DMS 273 treated with DMSO at 0.1 percent for 48 hours (cell line): ENCODE measurements around the gene SV2C.
A peak's percentile ranks its signal among the peaks of the same experiment; 100 is the strongest.
"Not testable (repeated sequence)": the region's sequence is repeated elsewhere in the genome, so short reads cannot be mapped to it uniquely, and the experiment has no call there.

Experiments
- DNase-seq: peaks from one replicate; lab custom pipeline; 2025; lab: John Stamatoyannopoulos, UW

The SV2C gene

DNA sequence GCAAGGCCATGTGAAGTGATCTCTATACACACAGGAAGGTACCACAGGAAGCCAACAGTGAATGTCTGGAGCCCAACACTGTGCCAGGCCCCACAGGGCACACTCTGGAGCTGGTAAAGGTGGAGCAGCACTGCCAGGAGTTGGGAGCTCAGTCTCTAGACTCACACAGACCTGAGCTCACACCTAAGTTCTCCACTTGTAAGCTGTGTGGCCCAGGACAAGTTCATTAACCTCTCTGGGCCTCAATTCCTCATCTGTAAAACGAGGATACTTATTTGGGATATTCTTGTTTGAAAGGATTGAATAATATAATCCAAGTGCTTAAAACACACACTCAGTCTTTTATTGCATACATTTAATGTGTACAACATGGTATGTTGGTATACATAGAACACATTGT is 259.3 kb downstream of the SV2C start:
- DNase-seq = no peak

DNA sequence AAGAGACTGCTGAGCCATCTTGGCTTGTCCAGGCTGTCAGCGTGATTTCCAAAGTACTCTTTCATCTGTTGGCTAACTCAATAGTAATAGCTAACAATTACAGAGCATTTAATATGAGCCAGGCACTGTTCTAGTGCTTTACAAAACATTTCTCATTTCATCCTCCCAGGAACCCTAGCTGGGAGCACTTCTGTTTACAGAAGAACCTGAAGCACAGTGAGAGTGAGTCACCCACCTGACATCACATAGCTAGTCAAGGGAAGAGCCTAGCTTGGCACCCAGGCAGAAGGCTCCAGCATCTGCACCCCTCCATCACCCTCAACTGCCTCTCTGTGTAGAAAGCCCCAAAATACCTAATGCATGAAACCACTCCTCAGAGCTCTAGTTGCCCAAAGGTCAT is 262.4 kb downstream of the SV2C start:
- DNase-seq = no peak

DNA sequence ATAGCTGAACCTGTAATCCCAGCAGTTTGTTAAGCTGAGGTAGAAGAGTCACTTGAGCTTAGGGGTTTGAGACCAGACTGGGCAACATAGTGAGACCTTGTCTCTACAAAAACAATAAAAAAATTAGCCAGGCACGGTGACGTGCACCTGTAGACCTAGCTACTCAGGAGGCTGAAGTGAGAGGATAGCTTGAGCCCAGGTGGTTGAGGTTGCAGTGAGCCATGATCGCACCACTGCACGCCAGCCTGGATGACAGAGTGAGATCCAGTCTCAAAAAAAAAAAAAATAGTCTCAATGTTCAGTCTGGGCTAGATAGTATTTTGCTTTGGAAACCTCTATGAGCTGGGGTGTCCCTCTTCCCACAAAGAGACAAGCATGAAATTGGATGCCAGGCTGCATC is 268.0 kb downstream of the SV2C start:
- DNase-seq = no peak

DNA sequence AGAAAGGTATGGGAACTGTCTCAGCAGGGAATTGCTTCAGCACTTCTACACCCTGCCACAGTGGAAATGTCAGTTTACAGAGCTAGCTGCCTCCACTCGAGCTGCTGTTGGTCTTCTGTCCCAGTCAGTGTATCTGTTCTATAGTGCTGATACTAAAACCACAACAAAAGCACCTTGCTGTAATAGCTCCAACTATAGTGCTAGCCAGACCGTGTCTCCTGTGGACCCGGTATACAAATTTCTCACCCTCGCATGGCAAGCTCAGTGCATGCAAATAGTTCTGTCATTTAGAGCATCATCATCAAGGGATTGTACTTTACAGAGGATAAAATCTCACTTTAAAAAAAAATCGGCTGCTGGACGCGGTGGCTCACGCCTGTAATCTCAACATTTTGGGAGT is 268.4 kb downstream of the SV2C start:
- no peak for DNase-seq

DNA sequence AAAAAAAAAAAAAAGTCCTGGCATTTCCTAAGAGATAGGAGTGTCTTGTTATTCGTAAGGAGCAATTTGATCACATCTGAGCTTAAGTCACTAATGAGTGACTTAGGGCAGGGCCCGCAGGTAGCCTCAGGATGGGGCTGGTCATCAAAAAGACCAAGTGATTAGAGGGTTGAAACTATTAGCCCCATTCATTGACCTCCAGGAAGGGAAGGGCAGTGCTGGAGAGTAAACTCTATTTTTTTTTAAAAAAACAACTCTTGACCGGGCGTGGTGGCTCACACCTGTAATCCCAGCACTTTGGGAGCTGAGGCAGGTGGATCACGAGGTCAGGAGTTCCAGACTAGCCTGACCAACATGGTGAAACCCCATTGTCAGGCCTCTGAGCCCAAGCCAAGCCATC is 273.7 kb downstream of the SV2C start:
- DNase-seq = no peak

DNA sequence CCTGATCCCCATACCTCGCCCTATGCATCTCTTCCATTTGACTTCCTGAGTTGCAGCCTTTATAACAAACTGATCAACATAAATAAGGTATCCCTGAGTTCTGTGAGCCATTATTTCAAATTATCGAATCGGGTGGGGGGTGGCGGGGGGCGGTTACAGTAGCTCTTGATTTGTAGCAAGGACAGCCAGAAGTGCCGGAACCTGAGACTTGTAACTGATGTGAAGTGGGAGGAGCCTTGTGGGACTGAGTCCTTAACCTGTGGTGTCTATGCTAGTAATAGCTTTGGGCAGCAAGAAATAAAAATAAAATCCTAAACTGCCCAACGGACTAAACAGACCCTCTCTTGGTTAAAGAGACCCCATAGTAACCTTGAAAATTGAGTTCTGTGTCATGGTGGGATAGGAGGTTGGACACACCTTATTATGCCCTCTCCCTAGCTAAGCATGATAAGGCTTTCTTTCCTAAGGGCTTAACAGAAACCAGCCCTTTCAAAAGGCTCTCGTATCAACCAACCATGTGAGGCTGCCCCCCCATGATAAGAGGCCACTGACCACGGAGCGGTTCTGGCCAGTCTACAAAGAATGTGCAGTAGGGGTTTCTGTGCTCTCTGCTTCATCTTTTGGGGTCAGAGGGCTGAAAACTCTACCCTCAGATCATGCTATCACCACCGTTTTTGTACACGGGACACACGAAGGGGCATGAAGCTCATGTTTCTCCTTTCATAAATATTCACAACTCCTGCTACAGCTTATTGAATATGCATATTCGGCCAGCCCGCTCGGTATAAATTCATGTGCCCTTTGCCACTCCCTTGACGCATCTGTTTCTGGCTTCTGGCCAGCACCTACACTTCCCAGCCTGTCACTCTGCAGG is 280.4 kb downstream of the SV2C start:
- peak; percentile 52 for DNase-seq

DNA sequence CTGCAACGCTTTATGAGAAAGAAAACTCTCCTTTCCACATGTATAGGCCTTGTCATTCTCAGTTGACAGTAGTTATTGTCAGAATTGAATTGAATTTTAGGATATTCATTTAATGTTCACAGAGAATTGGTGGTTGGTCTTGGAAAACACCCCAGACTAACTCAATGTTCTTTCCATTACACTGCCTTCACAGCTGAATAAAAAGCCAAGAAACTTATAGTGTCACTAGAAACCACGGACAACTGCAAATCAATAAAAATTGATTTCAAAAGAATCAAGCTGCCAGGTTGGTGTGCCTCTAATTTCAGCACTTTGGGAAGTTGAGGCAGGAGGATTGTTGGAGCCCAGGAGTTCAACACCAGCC is 281.0 kb downstream of the SV2C start:
- no peak for DNase-seq

DNA sequence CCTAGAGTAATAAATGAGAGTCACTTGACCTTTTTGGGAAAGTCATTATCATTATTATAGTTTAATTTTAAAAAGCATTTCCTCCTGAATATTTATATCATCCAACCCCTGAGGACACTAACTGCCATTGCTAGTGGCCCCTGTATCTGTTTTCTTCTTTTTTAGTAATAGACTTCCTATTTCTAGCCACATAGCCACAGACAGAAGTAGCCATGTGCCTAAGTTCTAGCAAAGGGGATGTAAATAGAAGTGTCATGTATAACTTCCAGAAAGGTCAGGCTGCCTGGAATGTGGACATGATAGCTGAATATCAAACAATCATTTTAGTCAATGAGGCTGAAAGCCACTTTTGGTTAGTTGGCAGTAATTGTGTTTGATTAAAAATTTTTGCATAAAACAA is 282.4 kb downstream of the SV2C start:
- no peak for DNase-seq

DNA sequence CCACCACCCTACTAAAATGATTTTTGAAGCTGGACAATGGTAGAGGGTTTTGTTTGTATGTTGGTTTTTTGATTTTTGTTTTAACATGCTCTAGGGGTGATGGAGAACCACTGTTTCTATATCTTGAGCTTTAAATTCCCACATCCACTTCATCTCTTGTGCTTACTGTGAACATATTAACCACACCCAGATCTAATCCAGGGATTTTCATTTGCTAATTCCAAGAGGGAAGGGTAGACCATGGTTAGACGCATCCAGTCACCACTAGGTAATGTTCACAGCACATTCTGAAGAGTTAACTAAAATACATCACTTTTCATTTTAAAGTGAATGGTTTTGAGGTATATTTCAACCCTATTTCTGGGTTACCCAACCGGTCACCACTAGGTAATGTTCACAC is 283.4 kb downstream of the SV2C start:
- no peak for DNase-seq

DNA sequence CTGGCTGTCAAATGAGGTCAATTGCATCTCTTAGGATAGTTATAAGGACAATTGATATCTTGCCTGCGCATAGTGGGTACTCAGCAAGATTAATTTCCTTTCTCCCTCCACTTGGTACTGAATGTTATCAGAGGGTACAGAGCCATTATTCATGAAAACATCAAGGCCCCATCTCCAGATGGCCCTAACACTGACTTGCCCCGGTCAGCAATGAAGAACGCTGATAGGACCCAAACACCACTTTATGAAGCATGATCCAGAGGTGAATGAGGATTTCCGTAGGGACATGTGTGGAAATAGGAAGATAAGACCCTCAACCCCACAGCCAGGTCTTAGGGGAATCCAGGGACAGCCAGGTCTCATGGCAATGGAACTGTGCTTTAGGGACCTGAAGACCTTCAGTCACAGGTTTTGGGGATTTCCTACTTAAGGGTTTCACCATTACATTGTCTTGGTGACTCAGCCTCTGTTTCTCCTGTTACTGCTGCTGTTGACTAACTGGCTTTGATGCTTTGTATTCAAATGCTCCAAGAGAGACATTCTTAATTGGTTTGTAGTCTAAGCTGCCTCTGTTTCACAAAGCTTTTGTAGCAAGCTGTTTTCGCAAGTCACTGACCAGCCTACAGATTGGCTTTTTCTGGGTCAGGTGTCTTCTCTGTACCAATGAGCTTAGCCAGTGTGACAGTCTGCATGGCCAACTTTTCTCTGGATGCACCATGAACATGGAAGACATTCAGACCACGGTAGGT is 284.6 kb downstream of the SV2C start:
- no peak for DNase-seq

DNA sequence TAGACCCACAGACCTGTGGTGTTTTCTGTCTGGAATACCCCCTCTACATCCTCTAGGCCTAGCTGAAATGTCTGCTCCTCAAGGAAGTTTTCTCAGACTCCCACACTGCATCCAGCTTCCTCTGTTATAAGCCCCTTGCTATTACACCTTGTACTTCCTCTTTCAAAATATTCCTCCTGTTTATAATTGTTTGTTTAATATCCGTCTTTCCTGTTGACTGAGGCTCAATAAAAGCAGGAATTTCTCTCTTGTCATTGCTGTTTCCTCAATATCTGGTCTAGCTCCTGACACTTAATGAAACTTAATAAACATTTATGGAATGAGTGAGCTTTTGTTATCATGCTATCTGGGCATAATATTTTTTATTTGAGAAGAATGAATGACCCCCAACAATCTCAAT is 285.8 kb downstream of the SV2C start:
- DNase-seq = no peak

DNA sequence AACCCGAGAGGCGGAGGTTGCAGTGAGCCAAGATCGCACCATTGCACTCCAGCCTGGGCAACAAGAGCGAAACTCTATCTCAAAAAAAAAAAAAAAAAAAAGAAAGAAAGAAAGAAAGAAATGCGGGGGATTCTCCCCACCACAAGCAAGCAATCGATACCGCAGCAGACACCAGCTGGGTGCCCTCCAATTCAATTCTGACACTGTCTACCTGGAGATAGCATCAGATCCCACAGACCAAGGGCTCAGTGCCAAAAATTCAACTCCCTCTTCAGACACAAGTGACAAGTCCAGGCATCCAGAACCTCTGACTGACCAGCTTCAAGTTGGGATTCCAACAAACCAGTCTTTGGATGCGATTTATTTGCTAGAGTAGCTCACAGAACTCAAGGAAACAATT is 286.5 kb downstream of the SV2C start:
- DNase-seq = not testable (repeated sequence)

DNA sequence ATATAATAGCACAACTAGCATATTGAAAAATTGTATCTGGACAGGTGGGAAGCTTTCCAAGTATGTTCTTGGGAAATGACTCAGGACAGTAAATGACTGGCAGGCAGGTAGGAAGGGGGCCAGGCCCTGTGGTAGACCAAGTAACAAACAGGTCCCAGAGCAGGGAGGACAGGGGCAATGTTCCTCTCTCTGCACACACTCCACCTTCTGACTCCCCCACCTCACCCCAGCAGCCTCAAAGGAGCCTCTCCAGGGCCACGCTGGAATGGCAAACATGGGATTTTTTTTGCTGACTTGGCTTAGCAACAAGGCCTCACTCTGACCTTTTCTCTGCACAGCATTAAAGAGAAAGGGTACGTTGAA is 288.8 kb downstream of the SV2C start:
- no peak for DNase-seq

DNA sequence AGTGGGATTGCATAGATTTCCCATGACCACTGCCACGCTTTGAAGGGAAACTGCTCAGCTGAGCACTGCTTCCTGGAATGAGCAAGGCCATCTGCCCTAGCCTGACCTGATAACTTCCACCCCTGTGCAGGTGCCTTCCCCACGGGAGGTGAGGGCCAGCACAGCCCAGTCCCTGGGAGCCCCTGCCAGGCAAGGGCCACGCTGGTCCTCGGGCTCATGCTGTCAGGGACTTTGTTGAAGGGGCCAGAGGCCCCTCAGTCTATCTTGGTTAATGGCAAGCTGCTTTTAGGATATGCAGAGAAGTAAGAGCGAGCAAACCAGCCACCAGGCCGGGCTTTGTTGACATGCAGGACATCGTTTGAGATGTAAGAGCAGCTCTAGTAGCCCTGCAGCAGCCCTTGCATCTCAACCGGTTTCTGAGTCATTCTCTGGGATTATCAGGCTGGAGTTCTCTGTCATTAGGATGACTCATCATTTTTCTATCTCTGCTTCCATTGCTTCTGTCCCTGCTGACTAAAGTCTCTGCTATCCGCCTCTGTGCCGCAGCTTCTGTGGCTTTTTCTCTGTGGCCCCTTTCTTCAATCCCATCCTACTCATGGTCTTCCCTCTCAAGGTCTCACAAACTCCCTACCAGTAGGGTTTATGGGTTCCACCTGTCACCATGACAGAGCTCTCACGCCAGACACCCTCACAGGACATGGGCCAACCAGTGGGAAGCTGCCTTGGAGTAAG is 289.3 kb downstream of the SV2C start:
- DNase-seq = peak; percentile 2

DNA sequence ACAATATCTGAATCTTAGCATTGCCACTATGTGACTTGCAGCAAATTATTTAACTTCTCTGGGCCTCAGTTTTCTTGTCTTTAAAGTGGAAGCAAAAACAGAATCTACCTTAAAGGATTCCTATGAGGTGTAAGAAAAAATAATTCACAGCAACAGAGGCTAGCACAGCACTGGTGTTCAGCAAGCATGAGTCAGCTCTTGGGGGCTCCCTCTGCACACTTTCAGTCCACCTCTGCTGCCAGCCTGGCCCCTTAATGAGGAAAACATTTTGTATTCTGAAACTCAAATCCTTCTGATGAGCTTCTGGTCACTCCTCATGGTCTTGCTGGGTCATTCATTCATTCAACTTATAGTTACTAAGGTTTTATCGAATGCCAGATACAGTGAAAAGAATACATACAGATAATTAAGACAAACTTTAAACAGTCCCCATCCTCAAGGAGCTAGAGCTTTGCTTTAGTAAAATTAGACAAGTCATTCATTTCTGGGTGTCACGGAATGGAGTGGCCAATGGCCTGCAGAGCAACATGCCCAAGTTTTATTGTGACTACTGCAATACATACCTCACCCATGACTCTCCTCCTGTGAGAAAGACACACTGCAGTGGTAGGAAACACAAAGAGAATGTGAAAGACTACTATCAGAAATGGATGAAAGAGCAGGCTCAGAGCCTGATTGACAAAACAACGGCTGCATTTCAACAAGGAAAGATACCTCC is 293.1 kb downstream of the SV2C start:
- DNase-seq = no peak

DNA sequence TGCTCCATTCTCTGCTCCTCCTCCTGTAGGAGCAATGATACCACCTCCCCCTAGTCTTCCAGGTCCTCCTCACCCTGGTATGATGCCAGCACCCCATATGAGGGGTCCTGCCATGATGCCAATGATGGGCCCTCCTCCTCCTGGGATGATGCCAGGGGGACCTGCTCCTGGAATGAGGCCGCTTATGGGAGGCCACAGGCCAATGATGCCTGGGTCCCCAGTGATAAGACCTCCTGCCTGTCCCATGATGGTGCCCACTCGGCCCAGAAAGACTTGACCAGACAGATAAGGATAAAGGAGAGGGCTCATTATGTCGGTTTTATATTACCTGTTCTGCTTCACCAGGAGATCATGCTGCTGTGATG is 293.7 kb downstream of the SV2C start:
- no peak for DNase-seq

DNA sequence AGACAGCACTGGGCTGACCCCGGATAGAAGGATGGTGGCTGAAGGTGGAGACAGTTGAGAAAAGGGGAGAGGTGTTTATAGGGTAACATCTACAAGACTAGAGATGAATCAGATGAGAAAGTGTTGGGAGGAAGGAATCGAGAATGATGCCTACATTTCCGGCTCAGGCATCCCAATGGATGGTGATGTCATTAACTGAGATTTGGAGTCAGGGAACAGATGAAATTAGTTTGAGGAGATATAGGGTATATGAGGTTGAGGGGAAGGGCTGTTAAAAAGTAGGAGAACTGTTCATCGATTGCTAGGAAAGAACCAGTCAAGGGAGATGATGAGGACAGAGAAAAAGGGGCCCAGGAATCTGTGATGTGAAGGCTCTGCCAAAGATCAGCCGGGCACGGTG is 295.2 kb downstream of the SV2C start:
- DNase-seq = no peak

DNA sequence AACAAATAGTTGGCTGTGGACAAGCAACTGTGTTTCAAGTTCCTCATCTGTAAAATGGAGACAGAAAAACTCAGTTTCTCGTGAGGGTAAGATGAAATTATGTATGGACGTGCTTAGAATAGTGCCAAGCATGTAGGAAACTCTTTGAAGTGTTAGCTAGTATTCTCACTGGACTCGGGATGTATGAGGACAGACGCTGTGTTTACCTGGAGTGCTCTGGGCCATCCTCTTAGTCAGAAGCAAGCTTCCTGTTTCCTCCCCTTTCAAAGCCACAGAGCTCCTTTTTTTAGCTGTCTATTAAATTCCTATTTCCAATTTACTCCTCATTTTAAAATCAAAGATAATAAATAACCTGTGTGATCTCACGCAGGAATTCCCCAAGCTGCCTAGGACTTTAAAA is 296.1 kb downstream of the SV2C start:
- no peak for DNase-seq

DNA sequence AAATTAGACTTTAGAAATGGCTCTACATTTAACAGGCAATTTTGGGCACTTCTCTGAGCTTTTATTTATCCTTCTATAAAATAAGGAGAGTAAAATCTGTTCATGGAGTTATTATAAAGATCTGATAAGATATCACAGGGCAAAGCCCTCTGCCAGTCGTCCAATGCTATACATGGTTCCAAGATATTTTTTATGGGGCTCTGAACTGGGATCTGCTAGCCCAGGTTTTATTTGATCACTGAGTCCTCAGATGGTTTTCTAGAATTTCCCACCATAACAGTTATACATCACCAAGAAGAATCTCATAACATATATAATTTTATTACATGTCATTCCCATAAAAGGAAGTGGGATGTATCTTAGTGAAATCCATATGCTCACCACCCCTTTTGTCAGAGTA is 296.7 kb downstream of the SV2C start:
- DNase-seq = no peak

DNA sequence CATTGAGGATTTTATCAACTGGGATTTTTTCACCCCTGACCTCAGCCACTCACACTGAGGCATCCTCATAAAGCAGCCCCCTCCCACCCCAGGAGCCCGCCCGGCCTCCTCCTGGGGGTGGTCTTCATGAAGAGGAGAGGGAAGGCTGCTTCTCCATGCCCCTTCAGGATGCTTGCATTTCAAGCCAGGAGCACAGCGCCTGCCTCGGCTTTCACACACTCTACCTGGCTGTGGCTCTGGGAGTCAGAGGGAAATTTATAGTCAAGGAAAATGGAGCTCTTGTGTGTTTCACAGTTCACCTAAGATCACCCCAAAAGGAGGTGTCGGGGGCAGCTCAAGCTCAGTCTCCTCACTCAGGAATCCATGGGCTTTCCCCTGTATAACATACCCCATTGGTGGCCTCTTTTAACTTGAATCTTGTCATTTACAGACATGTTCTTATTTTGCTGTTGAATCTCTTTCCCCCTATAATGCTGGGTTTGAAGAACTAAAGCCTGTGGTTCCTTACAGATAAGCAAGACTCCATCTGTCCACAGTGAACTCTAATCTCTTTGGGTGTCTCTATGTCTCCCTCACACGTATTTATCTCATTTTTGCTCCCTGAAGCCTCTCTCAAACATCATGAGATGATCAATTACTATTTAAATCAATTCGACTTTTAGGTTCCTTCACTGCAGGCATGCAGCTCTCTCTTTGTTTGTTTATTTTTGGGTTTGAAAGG is 297.3 kb downstream of the SV2C start:
- DNase-seq = no peak

DNA sequence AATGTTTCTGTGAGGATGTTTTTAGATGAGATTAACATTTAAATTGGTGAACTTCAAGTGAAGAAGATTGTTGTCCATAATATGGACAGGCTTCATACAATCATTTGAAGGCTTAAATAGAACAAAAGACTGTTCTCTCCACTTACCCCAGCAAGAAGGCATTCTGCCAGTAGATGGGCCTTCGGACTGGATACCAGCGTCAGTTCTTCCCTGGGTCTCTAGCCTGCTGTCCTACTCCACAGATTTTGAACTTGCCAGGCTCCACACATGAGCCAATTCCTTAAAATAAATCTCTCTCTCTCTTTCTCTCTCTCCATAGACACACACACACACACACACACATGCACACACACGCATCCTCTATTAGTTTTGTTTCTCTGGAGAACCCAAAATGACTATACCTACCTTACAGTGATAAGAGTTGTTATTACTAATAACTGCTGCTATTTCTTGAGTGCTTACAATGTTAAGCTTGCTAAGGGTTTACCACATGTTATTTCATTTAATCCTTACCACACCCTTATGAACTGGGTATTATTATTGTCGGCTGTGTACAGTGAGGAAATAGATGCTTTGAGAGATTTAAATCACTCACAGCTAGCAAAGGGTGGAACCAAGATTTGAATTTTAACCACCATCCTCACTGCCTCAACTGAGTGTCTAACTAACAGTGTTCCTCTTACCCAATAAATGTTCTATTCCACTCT is 300.1 kb downstream of the SV2C start:
- DNase-seq = no peak
